HepG2 (cell line): ENCODE results near the gene SYNJ2. TPM values are rescaled to one million over a fixed set of nuclear protein-coding genes. Genes with fewer than 3 reads are reported as not detected.

Source experiments
- EED ChIP-seq: sonication (generic); formaldehyde crosslinking; IDR thresholded peaks from 2 replicates; pipeline ENCODE4 v1.5.0; 2020; ENCODE audit warnings: mild to moderate bottlenecking, missing genetic modification reagents
- IKZF4 ChIP-seq: sonication (generic); formaldehyde crosslinking; IDR thresholded peaks from 2 replicates; pipeline ENCODE4 v1.5.1; 2020; ENCODE audit warnings: borderline replicate concordance, mild to moderate bottlenecking, low read depth, missing genetic modification reagents; ENCODE audit errors: not compliant biosample characterization
- MYC ChIP-seq: sonication (generic); formaldehyde crosslinking; IDR thresholded peaks from 2 replicates; pipeline ENCODE4 v1.9.0; 2021; ENCODE audit warnings: missing genetic modification reagents, borderline replicate concordance
- SMARCC2 ChIP-seq: fragments of 450-650 bp; IDR thresholded peaks from 2 replicates; pipeline ENCODE4 v1.6.1; 2017; ENCODE audit warnings: antibody characterized with exemption, mild to moderate bottlenecking
- ZFAT ChIP-seq: sonication (generic); formaldehyde crosslinking; conservative IDR thresholded peaks from 2 replicates; pipeline ENCODE4 v1.8.1; 2023; ENCODE audit warnings: missing genetic modification reagents, inconsistent platforms
- ZNF329 ChIP-seq: sonication (generic); formaldehyde crosslinking; IDR thresholded peaks from 2 replicates; pipeline ENCODE4 v1.9.0; 2021; ENCODE audit warnings: low read depth, mild to moderate bottlenecking, missing genetic modification reagents
- ZNF446 ChIP-seq: sonication (generic); formaldehyde crosslinking; IDR thresholded peaks from 2 replicates; pipeline ENCODE4 v1.5.0; 2020; ENCODE audit warnings: mild to moderate bottlenecking, missing genetic modification reagents
- ZNF670 ChIP-seq: sonication (generic); formaldehyde crosslinking; IDR thresholded peaks from 2 replicates; pipeline ENCODE4 v1.8.0; 2022; ENCODE audit warnings: mild to moderate bottlenecking, missing genetic modification reagents, borderline replicate concordance
- ZNF672 ChIP-seq: sonication (generic); formaldehyde crosslinking; IDR thresholded peaks from 2 replicates; pipeline ENCODE4 v1.8.1; 2022; ENCODE audit warnings: missing genetic modification reagents
- ZNF773 ChIP-seq: sonication (generic); formaldehyde crosslinking; IDR thresholded peaks from 2 replicates; pipeline ENCODE4 v1.4.0; 2020; ENCODE audit warnings: missing genetic modification reagents, borderline replicate concordance
- ZSCAN12 ChIP-seq: sonication (generic); formaldehyde crosslinking; IDR thresholded peaks from 2 replicates; pipeline ENCODE4 v1.9.0; 2021; ENCODE audit warnings: mild to moderate bottlenecking, missing genetic modification reagents
- polyA plus RNA-seq, 8 experiments: library from polyadenylated mRNA; depleted of rRNA in 3 of 8; stranded (reverse) in 7 of 8; unstranded in 1 of 8; fragments of >200 nt; fragmentation: Illumina TruSeq in 4 of 8; extraction: Trizol in 4 of 8; gene quantifications; 2 replicates each; pipeline versions ENCODE4 v1.2.1 to v1.2.3, GENCODE V29; 2011 to 2016; ENCODE audit warnings: low read depth in 4 of 8, missing spikeins in 1 of 8, mixed read lengths in 1 of 8; ENCODE audit not compliant: insufficient read depth in 1 of 8
- total RNA-seq, 5 experiments: library from RNA; depleted of rRNA; stranded (reverse); fragments of >200 nt; fragmentation: Illumina TruSeq; extraction: Trizol; gene quantifications; 2 replicates each; pipeline ENCODE4 v1.2.3, GENCODE V29; 2016; ENCODE audit warnings: low read depth in 1 of 5
- TF ChIP-seq, protein P1 (sequence below): sonication (generic); formaldehyde crosslinking; IDR thresholded peaks from 2 replicates; pipeline ENCODE4 v1.4.0; 2020; ENCODE audit warnings: mild to moderate bottlenecking, missing genetic modification reagents
- TF ChIP-seq, protein P2 (sequence below), 2 experiments: sonication (generic) in 1 of 2; formaldehyde crosslinking in 1 of 2; IDR thresholded peaks; 2 replicates each; pipeline versions ENCODE4 v1.4.0 to v1.6.1; 2018 to 2020; ENCODE audit warnings: missing genetic modification reagents in 2 of 2, borderline replicate concordance in 1 of 2, low read depth in 1 of 2, mild to moderate bottlenecking in 1 of 2, missing biosample characterization in 1 of 2
- TF ChIP-seq, protein P3 (sequence below): sonication (generic); formaldehyde crosslinking; IDR thresholded peaks from 2 replicates; pipeline ENCODE4 v1.5.0; 2020; ENCODE audit warnings: missing genetic modification reagents
- TF ChIP-seq, protein P4 (sequence below): sonication (generic); formaldehyde crosslinking; IDR thresholded peaks from 2 replicates; pipeline ENCODE4 v1.4.0; 2020; ENCODE audit warnings: missing genetic modification reagents, borderline replicate concordance

SYNJ2 gene
- total and polyA plus RNA-seq, 2 of the 13 experiments (the other 11 are each of a cell fraction or from before 2014, with no cell fraction given), result 39.1 to 57.6 TPM

DNA sequence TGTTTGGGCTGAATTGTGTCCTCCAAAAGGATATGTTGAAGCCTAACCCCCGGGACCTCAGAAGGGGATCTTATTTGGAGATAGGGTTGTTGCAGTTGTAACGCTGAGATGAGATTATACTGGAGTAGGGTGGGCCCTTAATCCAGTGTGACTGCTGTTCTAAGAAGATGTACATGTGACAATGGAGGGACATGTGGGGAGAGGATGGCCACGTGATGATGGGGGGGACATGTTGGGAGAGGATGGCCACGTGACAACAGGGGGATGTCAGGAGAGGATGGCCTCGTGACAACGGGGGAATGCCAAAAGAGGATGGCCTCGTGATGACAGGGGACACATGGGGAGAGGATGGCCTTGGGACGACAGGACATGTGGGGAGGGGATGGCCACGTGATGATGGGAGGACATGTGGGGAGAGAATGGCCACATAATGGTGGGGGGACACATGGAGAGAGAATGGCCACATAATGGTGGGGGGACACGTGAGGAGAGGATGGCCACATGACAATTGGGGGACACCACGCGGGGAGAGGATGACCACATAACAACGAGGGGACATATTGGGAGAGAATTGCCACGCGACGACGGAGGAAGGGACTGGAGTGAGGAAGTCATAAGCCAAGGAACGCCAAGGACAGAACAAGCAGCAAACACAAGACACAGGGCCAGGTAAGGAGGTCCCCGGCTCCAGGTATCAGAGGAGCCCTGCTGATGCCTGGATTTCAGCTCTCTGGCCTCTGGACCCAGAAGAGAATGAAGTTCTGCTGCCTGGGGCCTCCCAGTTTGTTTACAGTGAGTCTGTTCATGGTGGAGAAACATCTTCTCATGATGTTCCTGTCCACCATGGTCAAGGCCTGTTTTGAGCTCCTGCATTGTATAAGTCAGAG, 29.2 kb downstream of the SYNJ2 start (continued):
- TF ChIP-seq, protein P1, sequence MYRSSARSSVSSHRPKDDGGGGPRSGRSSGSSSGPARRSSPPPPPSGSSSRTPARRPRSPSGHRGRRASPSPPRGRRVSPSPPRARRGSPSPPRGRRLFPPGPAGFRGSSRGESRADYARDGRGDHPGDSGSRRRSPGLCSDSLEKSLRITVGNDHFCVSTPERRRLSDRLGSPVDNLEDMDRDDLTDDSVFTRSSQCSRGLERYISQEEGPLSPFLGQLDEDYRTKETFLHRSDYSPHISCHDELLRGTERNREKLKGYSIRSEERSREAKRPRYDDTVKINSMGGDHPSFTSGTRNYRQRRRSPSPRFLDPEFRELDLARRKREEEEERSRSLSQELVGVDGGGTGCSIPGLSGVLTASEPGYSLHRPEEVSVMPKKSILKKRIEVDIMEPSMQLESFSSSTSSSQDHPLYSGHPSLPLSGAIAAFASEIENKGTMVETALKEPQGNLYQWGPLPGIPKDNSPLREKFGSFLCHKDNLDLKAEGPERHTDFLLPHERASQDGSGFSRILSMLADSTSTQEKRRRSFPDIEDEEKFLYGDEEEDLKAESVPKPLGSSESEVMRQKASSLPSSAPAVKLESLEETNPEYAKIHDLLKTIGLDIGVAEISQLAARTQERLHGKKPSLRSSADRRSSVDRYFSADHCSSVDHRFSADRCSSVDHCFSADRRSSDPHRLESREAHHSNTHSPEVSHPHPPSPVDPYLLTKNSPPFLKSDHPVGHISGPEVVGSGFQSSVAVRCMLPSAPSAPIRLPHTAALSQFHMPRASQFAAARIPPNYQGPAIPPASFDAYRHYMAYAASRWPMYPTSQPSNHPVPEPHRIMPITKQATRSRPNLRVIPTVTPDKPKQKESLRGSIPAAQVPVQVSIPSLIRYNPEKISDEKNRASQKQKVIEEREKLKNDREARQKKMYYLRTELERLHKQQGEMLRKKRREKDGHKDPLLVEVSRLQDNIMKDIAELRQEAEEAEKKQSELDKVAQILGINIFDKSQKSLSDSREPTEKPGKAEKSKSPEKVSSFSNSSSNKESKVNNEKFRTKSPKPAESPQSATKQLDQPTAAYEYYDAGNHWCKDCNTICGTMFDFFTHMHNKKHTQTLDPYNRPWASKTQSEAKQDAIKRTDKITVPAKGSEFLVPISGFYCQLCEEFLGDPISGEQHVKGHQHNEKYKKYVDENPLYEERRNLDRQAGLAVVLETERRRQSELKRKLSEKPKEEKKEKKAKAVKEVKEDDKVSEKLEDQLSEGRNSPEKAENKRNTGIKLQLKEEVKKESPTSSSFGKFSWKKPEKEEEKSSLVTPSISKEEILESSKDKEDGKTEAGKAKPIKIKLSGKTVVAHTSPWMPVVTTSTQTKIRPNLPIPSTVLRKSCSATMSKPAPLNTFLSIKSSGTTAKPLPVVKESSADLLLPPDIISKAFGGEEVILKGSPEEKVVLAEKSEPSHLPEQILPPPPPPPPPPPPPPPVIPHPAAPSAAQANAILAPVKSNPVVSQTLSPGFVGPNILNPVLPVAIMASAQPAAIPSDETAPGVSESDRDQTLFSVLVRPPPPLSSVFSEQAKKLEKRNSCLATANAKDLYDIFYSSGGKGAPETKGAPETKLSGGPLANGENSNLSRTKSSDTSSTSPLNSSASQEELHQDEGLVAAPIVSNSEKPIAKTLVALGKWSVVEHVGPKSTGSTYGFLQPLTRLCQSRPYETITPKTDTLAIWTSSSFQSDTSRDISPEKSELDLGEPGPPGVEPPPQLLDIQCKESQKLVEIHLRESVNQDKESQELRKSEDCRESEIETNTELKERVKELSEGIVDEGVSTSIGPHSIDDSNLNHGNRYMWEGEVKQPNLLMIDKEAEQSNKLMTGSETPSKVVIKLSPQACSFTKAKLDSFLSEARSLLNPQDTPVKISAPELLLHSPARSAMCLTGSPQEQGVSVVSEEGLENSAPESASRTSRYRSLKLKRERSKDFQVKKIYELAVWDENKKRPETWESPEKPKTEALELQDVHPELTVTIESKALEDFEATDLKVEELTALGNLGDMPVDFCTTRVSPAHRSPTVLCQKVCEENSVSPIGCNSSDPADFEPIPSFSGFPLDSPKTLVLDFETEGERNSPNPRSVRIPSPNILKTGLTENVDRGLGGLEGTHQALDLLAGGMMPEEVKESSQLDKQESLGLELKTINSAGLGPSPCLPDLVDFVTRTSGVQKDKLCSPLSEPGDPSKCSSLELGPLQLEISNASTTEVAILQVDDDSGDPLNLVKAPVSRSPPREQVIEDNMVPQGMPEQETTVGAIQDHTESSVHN (CRISPR knock-in tag), result peak; percentile 85
- TF ChIP-seq, protein P2, sequence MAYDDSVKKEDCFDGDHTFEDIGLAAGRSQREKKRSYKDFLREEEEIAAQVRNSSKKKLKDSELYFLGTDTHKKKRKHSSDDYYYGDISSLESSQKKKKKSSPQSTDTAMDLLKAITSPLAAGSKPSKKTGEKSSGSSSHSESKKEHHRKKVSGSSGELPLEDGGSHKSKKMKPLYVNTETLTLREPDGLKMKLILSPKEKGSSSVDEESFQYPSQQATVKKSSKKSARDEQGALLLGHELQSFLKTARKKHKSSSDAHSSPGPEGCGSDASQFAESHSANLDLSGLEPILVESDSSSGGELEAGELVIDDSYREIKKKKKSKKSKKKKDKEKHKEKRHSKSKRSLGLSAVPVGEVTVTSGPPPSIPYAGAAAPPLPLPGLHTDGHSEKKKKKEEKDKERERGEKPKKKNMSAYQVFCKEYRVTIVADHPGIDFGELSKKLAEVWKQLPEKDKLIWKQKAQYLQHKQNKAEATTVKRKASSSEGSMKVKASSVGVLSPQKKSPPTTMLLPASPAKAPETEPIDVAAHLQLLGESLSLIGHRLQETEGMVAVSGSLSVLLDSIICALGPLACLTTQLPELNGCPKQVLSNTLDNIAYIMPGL (CRISPR knock-in tag; IDR thresholded peaks at IDR 0.05; ENCODE audit: borderline replicate concordance in 1 of 2, low read depth in 1 of 2), result no peak; a peak in 2 of 4 replicates
- TF ChIP-seq ZSCAN12, result no peak
- no peak; the same call in 1 of the 2 replicates for TF ChIP-seq ZNF773 (CRISPR knock-in tag)
- no peak for TF ChIP-seq ZFAT (CRISPR knock-in tag)
- TF ChIP-seq ZNF329 (CRISPR knock-in tag), result peak; percentile 80; the same call in 1 of the 2 replicates
- 0 out of 2 replicates have a peak, but pooled peaks have one; percentile 63 for TF ChIP-seq ZNF446 (CRISPR knock-in tag)
- peak; percentile 94 for TF ChIP-seq MYC (CRISPR knock-in tag)
- peak; percentile 96 for TF ChIP-seq EED
- TF ChIP-seq SMARCC2, result no peak
- TF ChIP-seq, protein P3, sequence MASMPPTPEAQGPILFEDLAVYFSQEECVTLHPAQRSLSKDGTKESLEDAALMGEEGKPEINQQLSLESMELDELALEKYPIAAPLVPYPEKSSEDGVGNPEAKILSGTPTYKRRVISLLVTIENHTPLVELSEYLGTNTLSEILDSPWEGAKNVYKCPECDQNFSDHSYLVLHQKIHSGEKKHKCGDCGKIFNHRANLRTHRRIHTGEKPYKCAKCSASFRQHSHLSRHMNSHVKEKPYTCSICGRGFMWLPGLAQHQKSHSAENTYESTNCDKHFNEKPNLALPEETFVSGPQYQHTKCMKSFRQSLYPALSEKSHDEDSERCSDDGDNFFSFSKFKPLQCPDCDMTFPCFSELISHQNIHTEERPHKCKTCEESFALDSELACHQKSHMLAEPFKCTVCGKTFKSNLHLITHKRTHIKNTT, result no peak
- TF ChIP-seq IKZF4, result peak; percentile 76
- TF ChIP-seq, protein P4, sequence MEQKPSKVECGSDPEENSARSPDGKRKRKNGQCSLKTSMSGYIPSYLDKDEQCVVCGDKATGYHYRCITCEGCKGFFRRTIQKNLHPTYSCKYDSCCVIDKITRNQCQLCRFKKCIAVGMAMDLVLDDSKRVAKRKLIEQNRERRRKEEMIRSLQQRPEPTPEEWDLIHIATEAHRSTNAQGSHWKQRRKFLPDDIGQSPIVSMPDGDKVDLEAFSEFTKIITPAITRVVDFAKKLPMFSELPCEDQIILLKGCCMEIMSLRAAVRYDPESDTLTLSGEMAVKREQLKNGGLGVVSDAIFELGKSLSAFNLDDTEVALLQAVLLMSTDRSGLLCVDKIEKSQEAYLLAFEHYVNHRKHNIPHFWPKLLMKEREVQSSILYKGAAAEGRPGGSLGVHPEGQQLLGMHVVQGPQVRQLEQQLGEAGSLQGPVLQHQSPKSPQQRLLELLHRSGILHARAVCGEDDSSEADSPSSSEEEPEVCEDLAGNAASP (CRISPR knock-in tag), result no peak
- TF ChIP-seq ZNF670 (CRISPR knock-in tag), result peak; percentile 91; the same call in 1 of the 2 replicates
- TF ChIP-seq ZNF672 (CRISPR knock-in tag), result peak; percentile 91; the same call in 1 of the 2 replicates
